IPS-NIHi7 (cell line): ENCODE data around the gene SUSD1.
A peak's percentile ranks its signal among the peaks of the same experiment; 100 is the strongest.

ENCODE experiments used
- DNase-seq: peaks from one replicate; pipeline ENCODE4 v3.0.0; 2012; ENCODE audit warnings: mixed read lengths; ENCODE audit errors: extremely low spot score

SUSD1 gene

DNA sequence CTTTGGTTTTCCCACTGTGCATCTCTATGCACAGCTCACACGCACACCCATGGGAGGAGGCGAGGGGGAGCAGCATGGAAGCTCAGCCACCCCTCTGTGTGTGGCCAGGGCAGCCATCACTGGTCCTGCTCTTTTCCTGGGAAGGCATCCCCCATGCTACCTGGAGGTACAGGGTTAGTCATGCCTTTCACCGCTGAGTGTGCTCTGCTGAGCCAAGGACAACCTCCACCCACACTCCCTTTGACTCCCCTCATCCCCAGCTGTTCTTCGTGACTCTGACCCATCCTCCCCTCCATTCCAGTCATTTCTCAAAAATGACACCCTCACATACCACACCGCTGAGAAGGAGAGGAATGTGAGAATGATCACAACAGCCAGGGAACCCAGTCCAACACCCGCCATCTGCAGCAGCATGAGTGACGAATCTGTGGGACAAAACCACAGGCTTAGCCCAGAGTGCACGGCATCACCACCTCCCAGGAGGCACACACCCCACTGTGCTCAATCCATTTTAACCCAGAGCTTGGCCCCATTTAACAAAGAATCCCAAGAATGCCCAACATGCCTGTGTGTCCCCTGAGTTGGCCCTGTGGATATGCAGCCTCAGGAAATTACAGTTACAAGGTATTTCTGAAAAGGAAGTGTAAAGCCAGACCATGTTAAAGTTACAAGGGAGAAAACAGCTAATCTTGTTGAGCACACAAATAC is 133.4 kb downstream of the SUSD1 start:
- DNase-seq = peak; percentile 71

GRCh38 chr9:112041199-112041535 is 133.9 kb downstream of the SUSD1 start:
- no peak for DNase-seq

- DNase-seq = no peak
Measured at GRCh38 chr9:112038017-112038408, 137.1 kb downstream of the SUSD1 start.

GRCh38 chr9:112037281-112038016 is 137.6 kb downstream of the SUSD1 start:
- no peak for DNase-seq

DNA sequence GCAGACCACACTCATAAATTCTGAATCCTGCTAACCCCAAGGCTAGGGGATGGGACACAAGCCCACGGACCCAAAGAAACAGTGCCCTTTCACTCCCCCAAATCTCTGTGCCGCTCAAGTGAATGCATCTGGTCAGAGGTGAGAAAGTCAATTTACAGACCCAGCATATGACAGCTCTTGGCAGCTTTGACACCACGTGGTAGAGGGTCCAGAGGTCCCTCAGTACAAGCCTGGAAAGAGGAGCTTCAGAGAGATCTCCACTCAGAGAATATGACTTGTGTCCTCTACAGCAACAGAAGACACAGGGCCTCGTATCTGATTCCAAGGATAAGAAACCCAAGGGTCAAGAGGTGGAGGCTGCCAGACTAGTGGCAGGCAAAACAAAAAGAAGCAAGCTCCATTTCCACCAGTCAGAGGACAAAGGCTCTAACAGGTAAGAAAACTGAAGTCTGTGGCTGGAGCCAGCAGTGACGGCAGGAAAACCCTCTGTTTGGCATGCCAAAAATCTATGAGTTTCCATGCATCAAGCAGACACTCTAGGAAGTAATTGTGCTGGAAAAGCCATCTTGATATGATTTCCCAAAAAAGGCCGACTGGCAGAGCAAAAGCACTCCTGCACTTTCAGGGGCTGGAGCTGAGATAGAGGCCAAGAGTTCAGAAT is 139.8 kb downstream of the SUSD1 start:
- no peak for DNase-seq

DNA sequence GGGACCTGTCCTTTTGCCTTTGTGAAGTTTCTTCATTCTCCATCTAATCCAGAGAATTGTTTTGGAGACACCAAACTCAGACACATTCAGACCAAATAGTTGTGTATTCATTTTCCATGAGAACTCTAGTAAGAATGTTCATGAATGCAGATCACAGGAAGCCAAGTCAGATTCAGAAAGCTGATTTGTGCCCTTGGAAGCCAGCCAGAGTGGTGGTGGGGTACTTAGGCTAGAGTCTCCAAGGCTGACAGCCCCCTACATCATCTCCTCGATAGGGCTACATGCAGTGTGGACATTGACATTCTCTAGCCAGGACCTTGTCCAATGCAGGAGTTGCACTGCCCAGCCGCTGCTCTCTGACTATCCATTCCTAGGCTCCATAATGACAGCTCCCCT is 140.9 kb downstream of the SUSD1 start:
- no peak for DNase-seq

DNA sequence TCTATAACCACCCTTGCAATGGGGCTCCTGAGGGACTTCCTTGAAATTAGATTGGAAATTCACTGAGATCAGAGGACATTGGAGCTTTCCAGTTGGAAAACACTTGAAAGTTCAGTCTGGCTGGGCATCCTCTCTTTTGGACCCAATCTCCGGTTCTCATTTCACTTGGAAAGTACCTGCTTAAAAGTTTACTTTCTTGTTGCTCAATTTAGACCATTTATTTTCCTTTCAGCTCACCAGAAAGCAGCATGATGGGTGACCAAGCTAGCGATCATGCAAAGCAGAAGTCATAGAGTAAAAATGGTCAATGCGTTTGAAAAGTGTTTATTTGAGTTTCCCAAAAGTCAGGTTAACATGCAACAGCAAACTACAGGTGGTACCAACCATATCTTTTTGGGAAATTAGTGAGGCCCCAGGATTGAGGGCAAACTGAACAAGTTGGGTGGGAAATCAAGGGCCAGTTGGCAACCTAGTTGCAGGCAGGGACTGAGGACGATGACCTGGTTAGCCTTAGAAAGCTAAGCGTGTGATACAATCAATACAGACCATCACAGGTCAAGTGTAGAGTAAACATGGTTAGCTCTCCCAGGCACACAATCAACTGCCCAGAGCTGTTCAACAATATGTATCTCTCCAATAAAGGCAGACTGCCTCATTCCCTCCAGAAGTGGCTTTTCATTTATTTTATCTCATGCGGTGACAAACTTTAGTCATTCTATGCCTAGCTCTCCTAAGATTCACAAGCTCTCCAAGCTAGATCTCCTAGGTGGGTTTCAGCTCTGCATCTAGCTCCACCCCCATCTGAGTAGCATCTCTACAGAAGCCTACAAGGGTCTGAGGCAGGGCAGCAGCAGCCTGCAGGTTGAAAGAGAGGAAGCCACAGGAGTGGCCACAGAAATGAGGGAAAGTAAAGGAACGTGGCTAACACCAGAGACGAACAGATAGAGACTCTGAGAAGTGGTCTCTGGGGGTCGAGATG is 141.6 kb downstream of the SUSD1 start:
- DNase-seq = no peak

DNA sequence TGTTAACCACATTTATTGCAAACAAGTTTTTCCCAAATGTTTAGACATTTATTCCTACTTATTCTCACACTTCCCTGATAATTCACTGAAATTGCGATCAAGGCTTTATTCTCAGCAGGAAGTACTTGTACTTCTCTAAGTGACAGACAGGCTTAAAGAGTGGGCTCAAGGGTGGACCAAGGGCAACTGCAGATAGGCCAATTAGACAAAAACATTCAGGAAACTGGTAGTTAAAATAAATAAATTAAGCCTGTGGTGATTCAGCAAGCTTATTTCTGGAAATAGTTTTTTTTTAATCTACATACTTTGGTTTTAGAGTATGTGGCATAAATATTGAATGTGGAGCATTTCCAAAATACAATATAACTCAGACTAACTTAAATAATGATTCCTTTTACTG is 142.4 kb downstream of the SUSD1 start:
- DNase-seq = no peak

DNA sequence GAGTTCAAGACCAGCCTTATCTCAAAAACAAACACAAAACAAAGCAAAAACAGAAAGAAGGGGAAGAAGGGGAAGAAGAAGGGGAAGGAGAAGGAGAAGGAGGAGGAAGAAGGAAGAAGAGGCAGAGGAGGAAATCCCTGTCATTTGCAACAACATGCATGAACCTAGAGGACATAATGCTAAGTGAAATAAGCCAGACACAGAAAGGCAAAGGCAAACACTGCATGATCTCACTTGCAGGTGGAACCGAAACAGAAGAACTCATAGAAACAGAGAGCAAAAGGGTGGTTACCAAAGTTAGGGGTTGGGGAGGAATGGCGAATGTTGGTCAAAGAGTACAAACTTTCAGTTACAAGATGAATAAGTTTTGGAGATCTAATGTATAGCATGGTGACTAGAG is 143.1 kb downstream of the SUSD1 start:
- no peak for DNase-seq

- no peak for DNase-seq
Measured at GRCh38 chr9:112031400-112031799, 143.7 kb downstream of the SUSD1 start.

GRCh38 chr9:112029921-112030444 is 145.1 kb downstream of the SUSD1 start:
- peak; percentile 41 for DNase-seq

GRCh38 chr9:112028242-112029221 is 146.6 kb downstream of the SUSD1 start:
- DNase-seq = no peak

GRCh38 chr9:112025850-112026249 is 149.2 kb downstream of the SUSD1 start:
- DNase-seq = no peak

GRCh38 chr9:112021742-112022141 is 153.4 kb downstream of the SUSD1 start:
- DNase-seq = no peak

GRCh38 chr9:112020680-112021596 is 154.2 kb downstream of the SUSD1 start:
- no peak for DNase-seq

DNA sequence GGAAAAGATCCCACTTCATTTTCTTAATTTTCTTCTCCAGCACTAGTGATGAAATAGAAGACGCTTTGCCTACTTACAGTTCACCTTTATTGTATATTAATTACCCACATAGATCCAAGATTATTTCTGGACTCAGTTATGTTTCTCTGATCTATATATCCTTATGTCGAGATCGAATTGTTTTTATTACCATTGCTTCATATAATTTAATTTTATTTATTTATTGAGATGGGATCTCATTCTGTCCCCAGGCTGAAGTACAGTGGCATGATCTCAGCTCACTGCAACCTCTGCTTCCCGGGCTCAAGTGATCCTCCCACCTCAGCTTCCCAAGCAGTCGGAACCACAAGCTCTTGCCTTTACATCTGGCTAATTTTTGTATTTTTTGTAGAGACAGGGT is 157.2 kb downstream of the SUSD1 start:
- no peak for DNase-seq

- no peak for DNase-seq
Measured at GRCh38 chr9:112015736-112016135, 159.4 kb downstream of the SUSD1 start.

- DNase-seq = no peak
Measured at GRCh38 chr9:112015149-112015548, 159.9 kb downstream of the SUSD1 start.

GRCh38 chr9:112013266-112013665 is 161.8 kb downstream of the SUSD1 start:
- DNase-seq = no peak
